ENCODE data around the gene MAN2A2.

DNA sequence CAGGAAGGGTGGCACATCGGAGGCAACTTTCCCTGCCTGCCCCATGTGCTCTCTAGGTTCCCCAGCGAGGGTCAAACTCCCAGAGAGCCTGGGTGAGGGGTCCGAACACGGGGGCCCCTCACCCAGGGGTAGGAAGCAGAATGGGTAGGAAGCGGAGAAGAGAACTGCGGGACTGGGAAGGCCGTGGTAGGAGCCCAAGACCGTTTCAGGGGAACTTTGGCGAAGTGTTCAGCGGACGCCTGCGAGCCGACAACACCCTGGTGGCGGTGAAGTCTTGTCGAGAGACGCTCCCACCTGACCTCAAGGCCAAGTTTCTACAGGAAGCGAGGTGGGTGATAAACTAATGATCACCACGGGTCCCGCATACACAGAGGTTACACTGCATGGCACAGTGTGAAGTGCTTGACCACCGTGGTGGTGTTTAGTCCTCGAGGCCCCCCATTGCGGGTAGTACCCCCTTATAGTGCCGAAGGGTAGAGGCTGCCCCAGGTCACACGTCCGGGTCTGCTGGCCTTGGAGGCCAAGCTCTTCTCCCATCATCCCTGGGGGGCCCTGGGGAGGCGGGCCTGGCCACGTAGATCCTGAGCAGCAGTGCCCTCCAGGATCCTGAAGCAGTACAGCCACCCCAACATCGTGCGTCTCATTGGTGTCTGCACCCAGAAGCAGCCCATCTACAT is 10.5 kb upstream of the MAN2A2 start:
- TF ChIP-seq POLR2A (IDR thresholded peaks at IDR 0.05; ENCODE audit: low read depth), result no peak
- TF ChIP-seq, protein P1, sequence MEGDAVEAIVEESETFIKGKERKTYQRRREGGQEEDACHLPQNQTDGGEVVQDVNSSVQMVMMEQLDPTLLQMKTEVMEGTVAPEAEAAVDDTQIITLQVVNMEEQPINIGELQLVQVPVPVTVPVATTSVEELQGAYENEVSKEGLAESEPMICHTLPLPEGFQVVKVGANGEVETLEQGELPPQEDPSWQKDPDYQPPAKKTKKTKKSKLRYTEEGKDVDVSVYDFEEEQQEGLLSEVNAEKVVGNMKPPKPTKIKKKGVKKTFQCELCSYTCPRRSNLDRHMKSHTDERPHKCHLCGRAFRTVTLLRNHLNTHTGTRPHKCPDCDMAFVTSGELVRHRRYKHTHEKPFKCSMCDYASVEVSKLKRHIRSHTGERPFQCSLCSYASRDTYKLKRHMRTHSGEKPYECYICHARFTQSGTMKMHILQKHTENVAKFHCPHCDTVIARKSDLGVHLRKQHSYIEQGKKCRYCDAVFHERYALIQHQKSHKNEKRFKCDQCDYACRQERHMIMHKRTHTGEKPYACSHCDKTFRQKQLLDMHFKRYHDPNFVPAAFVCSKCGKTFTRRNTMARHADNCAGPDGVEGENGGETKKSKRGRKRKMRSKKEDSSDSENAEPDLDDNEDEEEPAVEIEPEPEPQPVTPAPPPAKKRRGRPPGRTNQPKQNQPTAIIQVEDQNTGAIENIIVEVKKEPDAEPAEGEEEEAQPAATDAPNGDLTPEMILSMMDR (IDR thresholded peaks at IDR 0.05), result no peak

All from esophagus muscularis mucosa (tissue), 3 donors.